Measurements from ENCODE around the gene RWDD2A. TPM values are rescaled to one million over a fixed set of nuclear protein-coding genes. Genes with fewer than 3 reads are reported as not detected.
A peak's percentile ranks its signal among the peaks of the same experiment; 100 is the strongest.

RWDD2A gene
- total RNA-seq, 1 experiment from 2014 or later = 2.4 TPM

- Histone ChIP-seq H3K4me1 (ENCODE audit: insufficient read depth, low read length, poor library complexity, severe bottlenecking) (peaks cover 50% of the 10 kb centered on the region), H3K27me3 (replicated peaks; ENCODE audit: insufficient read depth, low read depth, low read length, poor library complexity) (no peaks in the 10 kb centered on the region), H3K36me3 (ENCODE audit: insufficient read depth, low read length, poor library complexity, severe bottlenecking) (peaks cover 4% of the 10 kb centered on the region), H3K9me3 (ENCODE audit: low read depth, low read length, poor library complexity, severe bottlenecking) (no peaks in the 10 kb centered on the region), H3K4me3 (ENCODE audit: low read depth, low read length, poor library complexity, severe bottlenecking) (no peak overlapping the region), H3K27ac (ENCODE audit: low read depth, low read length, poor library complexity, severe bottlenecking) (peak overlapping the region; percentile 27)
- ChIA-PET POLR2A (ENCODE audit: low non-redundant PET) (no interaction called here), CTCF (interaction anchor here (3.1 kb wide), 1 partner anchor 150 kb away, joined by 42 read pairs; the partner anchor contains the start of genes DOP1A and UBE3D)
- no peak for DNase-seq (ENCODE audit: low spot score)
- no TSS peak for BruUV-seq (replicated peaks)
- intact Hi-C loops (cut with micrococcal nuclease; ENCODE audit: unreplicated experiment) = loop anchor here (10.0 kb wide), 1 partner anchor 962 kb away; no protein-coding TSS in a partner anchor
- TF ChIP-seq EZH2 (IDR thresholded peaks at IDR 0.05; ENCODE audit: borderline replicate concordance, low read depth, low read length, poor library complexity, severe bottlenecking) = no peak
- TF ChIP-seq, protein P1, sequence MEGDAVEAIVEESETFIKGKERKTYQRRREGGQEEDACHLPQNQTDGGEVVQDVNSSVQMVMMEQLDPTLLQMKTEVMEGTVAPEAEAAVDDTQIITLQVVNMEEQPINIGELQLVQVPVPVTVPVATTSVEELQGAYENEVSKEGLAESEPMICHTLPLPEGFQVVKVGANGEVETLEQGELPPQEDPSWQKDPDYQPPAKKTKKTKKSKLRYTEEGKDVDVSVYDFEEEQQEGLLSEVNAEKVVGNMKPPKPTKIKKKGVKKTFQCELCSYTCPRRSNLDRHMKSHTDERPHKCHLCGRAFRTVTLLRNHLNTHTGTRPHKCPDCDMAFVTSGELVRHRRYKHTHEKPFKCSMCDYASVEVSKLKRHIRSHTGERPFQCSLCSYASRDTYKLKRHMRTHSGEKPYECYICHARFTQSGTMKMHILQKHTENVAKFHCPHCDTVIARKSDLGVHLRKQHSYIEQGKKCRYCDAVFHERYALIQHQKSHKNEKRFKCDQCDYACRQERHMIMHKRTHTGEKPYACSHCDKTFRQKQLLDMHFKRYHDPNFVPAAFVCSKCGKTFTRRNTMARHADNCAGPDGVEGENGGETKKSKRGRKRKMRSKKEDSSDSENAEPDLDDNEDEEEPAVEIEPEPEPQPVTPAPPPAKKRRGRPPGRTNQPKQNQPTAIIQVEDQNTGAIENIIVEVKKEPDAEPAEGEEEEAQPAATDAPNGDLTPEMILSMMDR (conservative IDR thresholded peaks at IDR 0.05; ENCODE audit: low read depth, low read length) = no peak
Measured at GRCh38 chr6:83216806-83217205, 23.6 kb downstream of the RWDD2A start.

- ChIA-PET CTCF (no interaction called here), POLR2A (ENCODE audit: low non-redundant PET) (no interaction called here)
- Histone ChIP-seq H3K36me3 (ENCODE audit: insufficient read depth, low read length, poor library complexity, severe bottlenecking) (peaks cover 3% of the 10 kb centered on the region), H3K9me3 (ENCODE audit: low read depth, low read length, poor library complexity, severe bottlenecking) (no peaks in the 10 kb centered on the region), H3K4me1 (ENCODE audit: insufficient read depth, low read length, poor library complexity, severe bottlenecking) (peaks cover 61% of the 10 kb centered on the region), H3K27ac (ENCODE audit: low read depth, low read length, poor library complexity, severe bottlenecking) (peak overlapping the region; percentile 21), H3K4me3 (ENCODE audit: low read depth, low read length, poor library complexity, severe bottlenecking) (no peak overlapping the region), H3K27me3 (replicated peaks; ENCODE audit: insufficient read depth, low read depth, low read length, poor library complexity) (no peaks in the 10 kb centered on the region)
- DNase-seq (ENCODE audit: low spot score) = no peak
- TF ChIP-seq EZH2 (IDR thresholded peaks at IDR 0.05; ENCODE audit: borderline replicate concordance, low read depth, low read length, poor library complexity, severe bottlenecking) = no peak
- TF ChIP-seq, protein P1 (conservative IDR thresholded peaks at IDR 0.05; ENCODE audit: low read depth, low read length) = no peak
- no TSS peak for BruUV-seq (replicated peaks)
- intact Hi-C loops (cut with micrococcal nuclease; ENCODE audit: unreplicated experiment) = loop anchor here (10.0 kb wide), 1 partner anchor 964 kb away; no protein-coding TSS in a partner anchor
Measured at GRCh38 chr6:83218646-83219045, 25.5 kb downstream of the RWDD2A start.

DNA sequence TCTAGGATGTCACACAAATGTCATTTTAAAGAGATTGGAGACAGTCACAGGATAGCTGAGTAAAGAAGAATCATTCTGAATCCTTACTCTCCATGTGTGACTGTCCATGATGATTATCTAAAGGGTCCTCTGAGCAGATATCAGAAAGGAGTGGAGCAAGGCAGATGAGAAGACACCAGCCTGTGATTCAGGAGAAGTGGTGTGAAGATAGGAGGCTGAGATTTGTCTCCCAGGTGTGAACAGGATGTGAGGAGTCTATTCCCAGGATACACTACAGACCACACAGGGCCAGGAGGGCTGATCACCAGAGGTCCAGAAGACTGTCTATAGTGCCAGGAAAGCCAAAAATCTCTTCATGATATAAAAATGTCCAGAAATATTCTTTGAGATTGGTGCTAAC, 27.0 kb downstream of the RWDD2A start:
- peaks cover 56% of the 10 kb centered on the region for H3K4me1 ChIP-seq (ENCODE audit: insufficient read depth, low read length, poor library complexity, severe bottlenecking)
- ChIA-PET CTCF (no interaction called here), POLR2A (ENCODE audit: low non-redundant PET) (no interaction called here)
- H3K36me3 ChIP-seq (ENCODE audit: insufficient read depth, low read length, poor library complexity, severe bottlenecking) = peaks cover 3% of the 10 kb centered on the region
- H3K27me3 ChIP-seq (replicated peaks; ENCODE audit: insufficient read depth, low read depth, low read length, poor library complexity) = no peaks in the 10 kb centered on the region
- no peaks in the 10 kb centered on the region for H3K9me3 ChIP-seq (ENCODE audit: low read depth, low read length, poor library complexity, severe bottlenecking)
- DNase-seq (ENCODE audit: low spot score) = no peak
- no TSS peak for BruUV-seq (replicated peaks)
- intact Hi-C loops (cut with micrococcal nuclease; ENCODE audit: unreplicated experiment) = loop anchor here (10.0 kb wide), 1 partner anchor 375 kb away; no protein-coding TSS in a partner anchor
- H3K27ac ChIP-seq (ENCODE audit: low read depth, low read length, poor library complexity, severe bottlenecking) = no peak overlapping the region
- no peak for TF ChIP-seq EZH2 (IDR thresholded peaks at IDR 0.05; ENCODE audit: borderline replicate concordance, low read depth, low read length, poor library complexity, severe bottlenecking)
- TF ChIP-seq, protein P1 (conservative IDR thresholded peaks at IDR 0.05; ENCODE audit: low read depth, low read length) = no peak
- H3K4me3 ChIP-seq (ENCODE audit: low read depth, low read length, poor library complexity, severe bottlenecking) = no peak overlapping the region
